ENCODE data around the gene CYP2S1.
"Not testable (repeated sequence)": the region's sequence is repeated elsewhere in the genome, so short reads cannot be mapped to it uniquely, and the experiment has no call there.

Gene CYP2S1

DNA sequence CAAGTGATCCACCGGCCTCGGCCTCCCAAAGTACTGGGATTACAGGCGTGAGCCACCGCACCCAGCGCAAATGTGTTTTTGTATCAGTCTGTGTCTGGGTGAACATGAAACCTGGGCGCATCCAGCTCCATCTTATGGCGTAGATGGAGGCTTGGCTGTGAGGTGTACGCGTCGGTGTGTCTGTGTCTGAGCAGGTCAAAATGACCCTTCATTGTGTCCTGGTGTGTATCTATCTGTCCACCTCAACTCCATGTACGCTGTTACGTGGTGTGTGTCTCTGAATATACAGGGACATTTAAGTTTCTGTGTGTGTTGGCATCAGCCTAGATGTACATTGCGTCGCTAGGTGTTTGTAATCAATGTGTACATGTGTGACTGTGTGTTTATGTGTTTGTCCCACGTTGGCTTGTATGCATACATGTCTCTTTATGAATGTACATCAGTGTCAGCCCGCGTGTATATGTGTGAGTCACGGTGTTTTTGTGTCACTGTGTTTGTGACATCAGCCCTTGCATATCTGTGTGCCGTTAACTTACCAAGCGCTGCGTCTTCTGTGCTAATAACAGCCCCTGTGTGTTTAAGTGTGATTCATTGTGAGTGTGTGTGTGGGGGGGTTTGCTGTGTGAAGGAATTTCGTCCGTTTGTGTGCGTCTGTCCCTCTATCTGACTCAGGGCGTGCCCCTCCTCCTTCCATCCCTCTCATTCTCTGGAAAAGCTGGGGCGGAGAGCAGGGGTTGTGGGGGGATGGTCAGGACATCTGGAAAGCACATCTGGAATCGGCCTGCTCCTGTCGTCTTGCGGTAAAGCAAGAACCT, 32.4 kb downstream of the CYP2S1 start:
- no peak for TF ChIP-seq CTCF (IDR thresholded peaks at IDR 0.05)
- Histone ChIP-seq H3K4me1 (peaks cover 0 to 79% (median 50%) of the 10 kb centered on the region in 4 donors), H3K27ac (peak overlapping the region; percentile 97 to 99), H3K9me3 (no peaks in the 10 kb centered on the region), H3K36me3 (peaks cover 9 to 18% (median 15%) of the 10 kb centered on the region in 3 donors), H3K4me3 (peak overlapping the region; percentile 53 to 56), H3K27me3 (no peaks in the 10 kb centered on the region)
- DNase-seq, result peak; percentile 88 to 90
- intact Hi-C loops (cut with DNase I; ENCODE audit: low total_unique reads), result loop anchor here (5.0 kb wide), 1 partner anchor 37 kb away; the partner anchor contains the start of gene HNRNPUL1

DNA sequence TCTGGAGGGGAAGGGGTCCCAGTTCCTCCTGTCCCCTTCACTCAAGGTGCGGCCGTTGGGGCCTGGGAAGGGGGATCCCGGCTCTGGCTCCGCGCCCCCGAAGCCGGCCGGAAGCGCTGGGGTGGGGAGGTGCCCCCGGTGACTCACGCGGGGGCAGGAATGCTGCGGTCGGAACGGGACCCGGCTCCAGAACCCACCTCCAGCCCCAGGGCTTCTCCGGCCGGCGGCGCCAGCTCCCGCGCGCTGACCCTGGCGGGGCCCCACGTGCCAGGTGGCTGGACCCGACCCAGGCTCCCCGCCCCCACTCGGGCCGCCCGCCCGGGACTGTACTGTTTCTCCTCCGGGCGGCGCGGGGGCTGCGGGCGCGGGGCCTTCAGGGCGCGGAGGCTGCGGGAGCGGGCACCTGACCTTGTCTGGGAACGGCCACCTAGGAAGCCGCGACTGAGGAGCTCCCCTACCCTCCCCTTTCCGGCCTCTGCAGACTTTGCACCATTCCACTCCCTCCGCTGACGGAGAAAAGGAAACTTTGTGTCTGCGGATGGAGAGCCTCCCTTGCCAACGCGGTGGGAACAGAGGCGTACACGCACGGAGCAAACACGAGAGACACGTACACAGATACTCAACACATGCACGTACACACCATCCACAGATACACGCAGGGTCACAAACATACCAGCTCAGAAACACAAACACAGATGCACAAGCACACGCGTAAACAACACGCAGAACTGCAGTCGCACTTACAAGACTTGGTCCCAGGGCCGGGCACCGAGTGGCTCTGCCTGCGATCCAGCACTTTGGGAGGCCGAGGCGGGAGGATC, 33.2 kb downstream of the CYP2S1 start:
- intact Hi-C loops (cut with DNase I; ENCODE audit: low total_unique reads), result loop anchor here (5.0 kb wide), 1 partner anchor 36 kb away; the partner anchor contains the start of gene HNRNPUL1
- peaks cover 11 to 17% (median 13%) of the 10 kb centered on the region in 3 donors for H3K36me3 ChIP-seq
- no peaks in the 10 kb centered on the region for H3K9me3 ChIP-seq
- peak overlapping the region; percentile 53 to 56 for H3K4me3 ChIP-seq
- peak; percentile 68 to 92 for DNase-seq
- peak overlapping the region; percentile 97 to 99 for H3K27ac ChIP-seq
- no peaks in the 10 kb centered on the region for H3K27me3 ChIP-seq
- peaks cover 0 to 71% (median 42%) of the 10 kb centered on the region in 4 donors for H3K4me1 ChIP-seq
- no peak for TF ChIP-seq CTCF (IDR thresholded peaks at IDR 0.05)

DNA sequence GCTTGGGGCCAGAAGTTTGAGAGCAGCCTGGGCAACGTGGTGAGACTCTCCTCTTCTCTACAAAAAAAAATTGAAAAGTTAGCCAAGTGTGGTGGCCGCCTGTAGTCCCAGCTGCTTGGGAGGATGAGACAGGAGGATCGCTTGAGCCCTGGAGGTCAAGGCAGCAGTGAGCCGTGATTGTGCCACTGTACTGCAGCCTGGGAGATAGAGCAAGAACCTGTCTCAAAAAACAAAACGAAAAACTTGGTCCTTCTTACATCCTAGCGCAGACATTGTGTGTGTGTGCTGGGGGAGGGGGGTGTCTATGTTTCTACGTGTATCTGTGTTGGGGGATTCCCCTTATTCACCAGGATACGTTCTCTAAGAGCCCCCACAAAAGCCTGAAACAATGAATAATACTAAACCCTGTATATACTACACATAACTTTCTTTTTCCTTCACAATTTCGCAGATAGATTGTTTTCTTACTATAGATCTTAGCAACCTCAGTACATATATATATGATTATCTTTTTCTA, 33.9 kb downstream of the CYP2S1 start:
- Histone ChIP-seq H3K4me1 (peaks cover 0 to 64% (median 39%) of the 10 kb centered on the region in 4 donors), H3K27me3 (no peaks in the 10 kb centered on the region), H3K4me3 (peak overlapping the region; percentile 53 to 56), H3K9me3 (no peaks in the 10 kb centered on the region), H3K27ac (peak overlapping the region; percentile 97 to 99), H3K36me3 (peaks cover 6 to 17% (median 10%) of the 10 kb centered on the region in 3 donors)
- no peak for DNase-seq
- TF ChIP-seq CTCF (IDR thresholded peaks at IDR 0.05), result no peak
- intact Hi-C loops (cut with DNase I; ENCODE audit: low total_unique reads), result loop anchor here (5.0 kb wide), 1 partner anchor 35 kb away; the partner anchor contains the start of gene HNRNPUL1

- intact Hi-C loops (cut with DNase I; ENCODE audit: low total_unique reads), result loop anchor here (5.0 kb wide), 1 partner anchor 34 kb away; the partner anchor contains the start of gene HNRNPUL1
- Histone ChIP-seq H3K36me3 (peaks cover 21 to 29% (median 22%) of the 10 kb centered on the region in 3 donors), H3K27me3 (no peaks in the 10 kb centered on the region), H3K4me3 (no peak overlapping the region), H3K27ac (peak overlapping the region in 1 of 2 donors; percentile 99), H3K4me1 (peaks cover 0 to 50% (median 32%) of the 10 kb centered on the region in 4 donors), H3K9me3 (no peaks in the 10 kb centered on the region)
- DNase-seq, result no peak
- TF ChIP-seq CTCF (IDR thresholded peaks at IDR 0.05), result no peak
These were observed 35.5 kb downstream of the CYP2S1 start for GRCh38 chr19:41228486-41228885.

DNA sequence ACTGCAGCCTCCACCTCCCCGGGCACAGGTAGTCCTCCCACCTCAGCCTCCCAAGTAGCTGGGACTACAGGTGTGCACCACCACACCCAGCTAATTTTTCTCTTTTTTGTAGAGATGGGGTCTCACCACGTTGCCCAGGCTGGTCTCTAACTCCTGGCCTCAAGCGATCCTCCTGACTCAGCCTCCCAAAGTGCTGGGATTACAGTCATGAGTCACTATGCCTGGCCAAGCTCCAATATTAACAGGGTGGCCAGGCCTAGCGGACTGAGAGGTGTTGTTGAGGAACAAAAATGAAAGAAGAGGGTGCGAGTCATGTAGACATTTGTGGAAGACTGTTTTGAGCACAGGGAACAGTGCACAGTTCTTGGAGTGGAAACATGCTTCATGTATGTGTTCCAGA, 36.3 kb downstream of the CYP2S1 start:
- not testable (repeated sequence) for H3K27me3 ChIP-seq, H3K9me3 ChIP-seq, DNase-seq, H3K4me3 ChIP-seq
- intact Hi-C loops (cut with DNase I; ENCODE audit: low total_unique reads), result loop anchor here (5.0 kb wide), 1 partner anchor 33 kb away; the partner anchor contains the start of gene HNRNPUL1
- H3K36me3 ChIP-seq, result peaks cover 28 to 37% (median 30%) of the 10 kb centered on the region in 3 donors
- peaks cover 0 to 42% (median 24%) of the 10 kb centered on the region in 4 donors for H3K4me1 ChIP-seq
- H3K27ac ChIP-seq, result peak overlapping the region; percentile 33 to 44

Measured in tibial artery (tissue), 4 donors.